ENCODE measurements around the gene FGD3.

DNA sequence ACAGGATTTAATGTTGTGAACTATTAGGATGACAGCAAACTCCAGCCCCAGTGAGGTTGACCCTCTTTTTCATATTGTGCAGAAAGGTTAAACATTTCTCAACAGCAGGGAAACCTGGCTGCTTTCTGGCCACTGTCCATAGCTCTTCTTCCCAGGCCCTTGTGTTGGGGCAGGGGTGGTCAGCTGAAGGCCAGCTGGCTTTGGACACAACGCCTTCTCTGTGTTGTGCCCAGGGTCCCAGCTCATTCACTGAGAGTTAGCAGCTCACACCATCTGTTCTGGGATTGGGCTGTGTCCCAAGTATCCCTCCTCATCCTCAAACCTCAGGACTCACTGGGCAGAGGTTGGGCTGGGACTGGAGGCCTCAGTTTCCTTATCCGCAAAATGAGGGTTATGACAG is 1.3 kb downstream of the FGD3 start:
- TF ChIP-seq CEBPB (IDR thresholded peaks at IDR 0.05; ENCODE audit: low read depth, low read length) (no peak), ASH2L (IDR thresholded peaks at IDR 0.05; ENCODE audit: low read length) (no peak), KDM1A (IDR thresholded peaks at IDR 0.05; ENCODE audit: borderline replicate concordance, low read length) (no peak)

Measured in H1 (cell line).